ENCODE results near the gene EXOC6. TPM values are rescaled to one million over a fixed set of nuclear protein-coding genes. Genes with fewer than 3 reads are reported as not detected.

EXOC6 gene
- total RNA-seq, 1 experiment from 2014 or later = 12.9 TPM

GRCh38 chr10:92846854-92847201 lies 1.5 kb upstream of the EXOC6 start:
- ChIA-PET RAD21 (ENCODE audit: low non-redundant PET in 1 of 2, low total read pairs in 2 of 2, uncharacterized antibody in 2 of 2, unreplicated experiment in 2 of 2) (no interaction called here), POLR2A (no interaction called here), CTCF (interaction anchor here (3.7 kb wide), 1 partner anchor 24 kb away, joined by 12 read pairs; no protein-coding TSS in a partner anchor)
- intact Hi-C loops (cut with micrococcal nuclease) = loop anchor here (10.0 kb wide), 1 partner anchor 252 kb away; the partner anchor contains the start of gene KIF11
- H3K79me2 ChIP-seq (ENCODE audit: insufficient read depth, low read length) = peaks cover 9% of the 10 kb centered on the region
- no peak overlapping the region for H3K27ac ChIP-seq (ENCODE audit: low read depth, low read length)
- no peaks in the 10 kb centered on the region for H4K20me1 ChIP-seq (ENCODE audit: insufficient read depth)
- no peaks in the 10 kb centered on the region for H3K36me3 ChIP-seq (ENCODE audit: control insufficient read depth in 1 of 2, insufficient read depth in 2 of 2, low read length in 2 of 2)
- H2AFZ ChIP-seq (ENCODE audit: low read depth, low read length, poor library complexity, severe bottlenecking) = no peak overlapping the region
- H3K4me3 ChIP-seq (replicated peaks in 1 of 2; ENCODE audit: low read depth in 1 of 2, low read length in 2 of 2) = no peak overlapping the region
- H3K9ac ChIP-seq (ENCODE audit: low read length) = no peak overlapping the region
- no peak overlapping the region for H3K4me2 ChIP-seq (ENCODE audit: low read length)
- peaks cover 4 to 24% of the 10 kb centered on the region in 2 experiments; a peak in 3 of 4 replicates for H3K4me1 ChIP-seq (ENCODE audit: control insufficient read depth in 1 of 2, insufficient read depth in 2 of 2, low read length in 2 of 2)
- ATAC-seq (no peak), DNase-seq (ENCODE audit: low read depth, low spot score) (no peak)
- TF ChIP-seq EZH2phosphoT487 (IDR thresholded peaks at IDR 0.05; ENCODE audit: borderline replicate concordance) (no peak), MAX (IDR thresholded peaks at IDR 0.05) (no peak), JUND (IDR thresholded peaks at IDR 0.05) (no peak), ZBTB33 (IDR thresholded peaks at IDR 0.05; ENCODE audit: extremely low read depth, insufficient replicate concordance, low read length) (no peak), RAD21 (IDR thresholded peaks at IDR 0.05; ENCODE audit: low read depth) (no peak), TCF7L2 (IDR thresholded peaks at IDR 0.05; ENCODE audit: borderline replicate concordance, extremely low read depth, insufficient read depth, insufficient read length) (no peak), SP1 (IDR thresholded peaks at IDR 0.05; ENCODE audit: low read depth) (no peak), ELF1 (IDR thresholded peaks at IDR 0.05; ENCODE audit: borderline replicate concordance, low read depth) (no peak)
- H3K9me2 ChIP-seq (ENCODE audit: insufficient read depth) = no peaks in the 10 kb centered on the region
- H3K27me3 ChIP-seq (ENCODE audit: insufficient read depth, low read length) = no peaks in the 10 kb centered on the region
- no peaks in the 10 kb centered on the region for H3K9me3 ChIP-seq (ENCODE audit: control insufficient read depth in 1 of 2, insufficient read depth in 1 of 2, low read depth in 1 of 2, low read length in 2 of 2)
- BruUV-seq (replicated peaks) = no TSS peak
